HUES6 (cell line): Measurements from ENCODE around the gene FBXO33.

Source experiments
- H3K27ac ChIP-seq: 2 replicates; pipeline ENCODE4 v1.7.0; 2013; ENCODE audit warnings: low read depth, mild to moderate bottlenecking, low read length, inconsistent platforms
- H3K27me3 ChIP-seq: 2 replicates; pipeline ENCODE4 v1.6.1; 2013; ENCODE audit warnings: low read length; ENCODE audit not compliant: control insufficient read depth, insufficient read depth
- H3K36me3 ChIP-seq: 2 replicates; pipeline ENCODE4 v1.6.1; 2013; ENCODE audit warnings: low read length; ENCODE audit not compliant: control insufficient read depth, insufficient read depth
- H3K4me1 ChIP-seq: 2 replicates; pipeline ENCODE4 v1.6.1; 2013; ENCODE audit warnings: low read length; ENCODE audit not compliant: control insufficient read depth, insufficient read depth
- H3K4me3 ChIP-seq: 2 replicates; pipeline ENCODE4 v1.5.1; 2013; ENCODE audit warnings: low read depth, low read length
- H3K9ac ChIP-seq: one replicate; pipeline ENCODE4 v1.6.1; 2013; ENCODE audit warnings: mild to moderate bottlenecking, low read length
- H3K9me3 ChIP-seq: 2 replicates; pipeline ENCODE4 v1.6.1; 2013; ENCODE audit warnings: low read depth, low read length; ENCODE audit not compliant: control insufficient read depth, insufficient read depth

Gene FBXO33

DNA sequence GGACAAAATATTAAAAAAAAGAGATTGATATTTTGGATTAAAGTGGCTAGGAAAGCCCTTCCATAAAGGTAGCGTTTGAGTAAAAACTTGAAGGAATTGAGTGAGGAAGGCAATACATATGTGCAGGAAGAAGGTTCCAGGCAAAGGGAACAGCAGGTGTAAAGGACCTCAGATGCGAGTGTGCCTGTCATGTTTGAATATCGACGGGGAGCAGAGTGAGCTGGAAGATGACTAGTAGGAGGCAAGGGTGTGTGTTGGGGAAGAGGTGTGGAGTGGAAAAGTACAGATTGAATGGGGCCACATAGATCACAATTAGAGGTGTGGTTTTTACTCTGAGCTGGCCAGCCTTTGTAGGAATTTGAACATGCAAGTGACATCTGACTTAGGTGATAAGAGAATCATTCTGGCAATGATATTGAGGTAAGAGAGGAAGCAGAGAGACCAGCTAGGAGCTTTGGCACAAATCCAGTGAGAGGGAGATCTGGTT lies 15.0 kb upstream of the FBXO33 start:
- Histone ChIP-seq H3K27ac (no peak overlapping the region), H3K4me3 (no peak overlapping the region), H3K27me3 (no peaks in the 10 kb centered on the region), H3K36me3 (no peaks in the 10 kb centered on the region), H3K9me3 (no peaks in the 10 kb centered on the region), H3K4me1 (no peaks in the 10 kb centered on the region), H3K9ac (no peak overlapping the region)

DNA sequence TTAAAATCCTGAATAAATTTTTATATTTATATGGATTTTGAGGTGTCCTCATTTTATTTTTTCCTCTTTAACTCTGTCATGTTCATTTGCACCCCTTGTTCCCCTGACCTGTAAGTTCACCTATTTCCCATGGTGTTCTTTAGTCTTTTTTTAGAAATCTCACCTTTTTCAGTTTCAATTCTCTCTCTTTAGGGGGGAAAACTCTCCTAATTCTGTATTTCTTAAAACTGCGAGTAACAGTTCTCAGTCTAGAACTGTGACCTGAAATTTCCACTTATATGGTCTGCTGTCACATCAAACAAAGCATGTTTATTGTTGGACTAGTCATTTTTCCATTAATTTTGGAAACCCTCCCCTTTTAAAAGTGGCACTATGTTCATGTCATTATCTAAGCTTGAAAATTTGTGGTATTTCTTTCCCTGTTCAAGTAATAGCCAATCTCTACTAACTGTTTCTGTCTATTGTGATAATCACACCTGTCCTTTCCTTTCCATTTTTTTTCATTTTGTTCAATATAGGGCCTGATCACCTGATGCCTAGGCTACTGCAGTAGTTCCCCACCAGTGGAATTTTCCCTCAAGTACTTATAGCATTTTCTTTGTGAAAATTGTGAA lies 14.0 kb upstream of the FBXO33 start:
- no peak overlapping the region for H3K4me3 ChIP-seq
- H3K9ac ChIP-seq: no peak overlapping the region
- H3K36me3 ChIP-seq: no peaks in the 10 kb centered on the region
- no peak overlapping the region for H3K27ac ChIP-seq
- H3K4me1 ChIP-seq: no peaks in the 10 kb centered on the region
- H3K9me3 ChIP-seq: peaks cover 2% of the 10 kb centered on the region; the same call in 1 of the 2 replicates
- no peaks in the 10 kb centered on the region for H3K27me3 ChIP-seq

DNA sequence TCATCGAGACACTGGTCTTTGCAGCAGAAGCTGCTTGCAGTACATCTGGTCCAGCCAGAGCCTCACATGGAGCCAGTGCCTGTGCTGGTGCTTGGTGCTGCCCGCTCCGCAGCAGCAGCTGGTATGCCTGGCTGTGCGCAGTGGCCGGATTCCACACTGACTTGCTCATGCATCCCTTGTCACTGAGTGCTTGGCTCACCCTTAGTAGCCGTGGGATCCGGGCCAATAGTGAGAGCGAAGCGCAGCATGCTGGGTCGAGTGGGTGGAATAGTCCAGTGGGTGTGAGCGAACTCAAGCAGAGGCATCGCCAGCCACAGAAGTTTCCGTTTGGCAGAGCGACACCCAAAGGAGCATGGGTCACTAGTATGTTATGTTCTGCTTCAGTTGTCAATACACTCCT lies 10.1 kb upstream of the FBXO33 start:
- Histone ChIP-seq H3K27ac (no peak overlapping the region), H3K9me3 (peaks cover 6% of the 10 kb centered on the region), H3K4me3 (no peak overlapping the region), H3K9ac (no peak overlapping the region), H3K27me3 (no peaks in the 10 kb centered on the region), H3K4me1 (no peaks in the 10 kb centered on the region), H3K36me3 (no peaks in the 10 kb centered on the region)

DNA sequence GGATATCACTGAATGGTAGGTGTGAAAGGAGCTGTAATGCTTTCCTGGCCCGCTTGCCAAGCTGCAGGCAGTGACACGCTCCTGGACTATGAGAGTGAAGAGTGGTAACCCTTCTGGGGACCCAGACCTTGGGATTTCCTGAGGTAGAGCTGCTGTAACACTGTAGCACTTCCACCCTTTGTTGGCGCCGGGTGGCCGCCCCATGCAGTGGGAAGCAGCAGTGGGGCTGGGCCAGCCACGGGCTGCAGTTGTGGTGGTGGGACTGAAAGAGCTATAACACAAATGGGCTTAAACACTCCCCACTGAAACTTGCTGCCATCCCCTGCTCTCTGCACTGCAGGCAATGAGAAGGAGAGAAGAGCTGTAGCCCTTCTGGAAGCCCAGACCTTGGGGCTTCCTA lies 9.6 kb upstream of the FBXO33 start:
- Histone ChIP-seq H3K27me3 (no peaks in the 10 kb centered on the region), H3K27ac (no peak overlapping the region), H3K4me3 (no peak overlapping the region)

DNA sequence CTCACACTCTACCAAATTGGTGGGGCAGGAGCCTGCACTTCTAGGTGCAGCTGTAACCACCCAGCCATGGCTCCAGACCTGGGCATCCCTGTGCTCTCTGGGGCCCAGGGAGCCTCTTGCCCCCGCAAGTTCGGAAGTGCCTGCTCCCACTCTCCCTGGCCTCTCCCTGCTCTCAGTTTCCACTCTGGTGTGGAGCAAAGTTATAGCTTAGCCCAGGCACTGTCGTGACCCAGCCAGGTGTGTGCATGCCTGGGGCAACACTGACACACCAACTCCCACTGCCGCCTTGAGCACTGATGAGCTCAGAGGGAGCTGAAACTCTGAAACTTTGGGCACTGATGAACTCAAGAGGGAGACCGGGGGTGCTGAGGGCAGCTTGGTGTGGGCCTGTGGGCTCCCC lies 8.7 kb upstream of the FBXO33 start:
- Histone ChIP-seq H3K9ac (no peak overlapping the region), H3K27me3 (no peaks in the 10 kb centered on the region), H3K4me1 (no peaks in the 10 kb centered on the region), H3K36me3 (no peaks in the 10 kb centered on the region), H3K4me3 (no peak overlapping the region), H3K27ac (no peak overlapping the region), H3K9me3 (peaks cover 6% of the 10 kb centered on the region)

More for the DNA sequence above, 9.6 kb upstream of the FBXO33 start:
- H3K9me3 ChIP-seq: peaks cover 6% of the 10 kb centered on the region
- H3K9ac ChIP-seq: no peak overlapping the region
- no peaks in the 10 kb centered on the region for H3K4me1 ChIP-seq
- H3K36me3 ChIP-seq: no peaks in the 10 kb centered on the region

DNA sequence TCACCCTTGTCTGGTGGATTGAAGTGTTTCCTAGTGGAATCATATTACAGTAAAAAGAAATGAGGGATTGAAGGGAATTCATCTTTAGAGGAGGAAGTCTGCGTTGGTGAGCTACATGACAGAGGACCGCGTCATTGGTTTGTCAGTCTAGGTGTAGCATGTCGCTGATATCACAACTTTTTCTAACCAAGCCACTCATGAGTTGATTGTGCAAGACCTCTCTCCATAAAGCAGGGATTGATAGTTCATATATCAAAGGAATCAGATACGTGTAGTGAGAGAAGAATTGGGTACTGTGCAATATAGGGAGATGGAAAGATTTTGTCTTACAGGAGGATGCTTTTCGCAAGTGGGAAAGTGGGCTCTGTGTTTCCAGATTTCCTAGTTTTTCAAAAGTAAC lies 3.0 kb upstream of the FBXO33 start:
- Histone ChIP-seq H3K4me1 (peaks cover 2% of the 10 kb centered on the region), H3K27me3 (no peaks in the 10 kb centered on the region), H3K9me3 (no peaks in the 10 kb centered on the region), H3K36me3 (no peaks in the 10 kb centered on the region), H3K9ac (no peak overlapping the region), H3K4me3 (no peak overlapping the region), H3K27ac (no peak overlapping the region)

DNA sequence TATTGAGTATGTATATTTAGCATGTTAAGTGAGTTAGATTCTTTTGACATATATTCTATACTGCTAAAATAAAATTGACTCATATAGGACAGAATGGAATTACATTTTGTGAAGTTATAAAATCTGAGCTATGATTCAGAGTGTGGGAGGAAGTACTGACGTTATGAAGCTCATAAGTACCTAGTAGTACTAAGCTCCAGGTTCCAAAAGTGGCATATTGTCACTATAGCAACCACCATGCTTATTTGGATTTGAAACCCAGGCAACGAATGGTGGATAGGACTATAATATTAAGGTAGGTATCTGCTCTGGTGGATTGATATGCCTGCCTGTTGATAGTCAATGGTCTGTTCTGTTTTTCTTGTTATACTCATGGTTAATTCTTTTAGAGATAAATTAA lies 2.2 kb upstream of the FBXO33 start:
- no peak overlapping the region for H3K27ac ChIP-seq
- H3K4me1 ChIP-seq: peaks cover 2% of the 10 kb centered on the region
- H3K27me3 ChIP-seq: no peaks in the 10 kb centered on the region
- no peak overlapping the region for H3K4me3 ChIP-seq
- H3K36me3 ChIP-seq: no peaks in the 10 kb centered on the region
- no peak overlapping the region for H3K9ac ChIP-seq
- no peaks in the 10 kb centered on the region for H3K9me3 ChIP-seq

DNA sequence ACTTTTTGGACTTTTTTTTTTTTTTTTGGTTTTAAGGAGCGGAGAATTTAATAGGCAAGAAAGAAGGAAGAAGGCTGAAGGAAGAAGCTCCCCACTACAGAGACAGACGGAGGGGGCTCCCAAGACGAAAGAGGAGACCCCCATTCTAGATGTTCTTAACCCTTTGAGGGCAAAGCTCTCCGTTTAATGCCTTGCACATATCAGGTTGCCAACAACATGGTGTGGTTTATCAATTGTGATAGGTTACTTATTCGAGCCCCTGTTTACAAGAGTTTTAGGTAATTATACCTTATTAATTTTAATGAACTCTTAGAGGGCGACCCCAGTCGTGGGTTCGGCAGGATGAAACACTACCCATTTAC lies 1.2 kb upstream of the FBXO33 start:
- Histone ChIP-seq H3K9ac (peak overlapping the region; percentile 85), H3K27ac (no peak overlapping the region), H3K4me1 (peaks cover 2% of the 10 kb centered on the region)

DNA sequence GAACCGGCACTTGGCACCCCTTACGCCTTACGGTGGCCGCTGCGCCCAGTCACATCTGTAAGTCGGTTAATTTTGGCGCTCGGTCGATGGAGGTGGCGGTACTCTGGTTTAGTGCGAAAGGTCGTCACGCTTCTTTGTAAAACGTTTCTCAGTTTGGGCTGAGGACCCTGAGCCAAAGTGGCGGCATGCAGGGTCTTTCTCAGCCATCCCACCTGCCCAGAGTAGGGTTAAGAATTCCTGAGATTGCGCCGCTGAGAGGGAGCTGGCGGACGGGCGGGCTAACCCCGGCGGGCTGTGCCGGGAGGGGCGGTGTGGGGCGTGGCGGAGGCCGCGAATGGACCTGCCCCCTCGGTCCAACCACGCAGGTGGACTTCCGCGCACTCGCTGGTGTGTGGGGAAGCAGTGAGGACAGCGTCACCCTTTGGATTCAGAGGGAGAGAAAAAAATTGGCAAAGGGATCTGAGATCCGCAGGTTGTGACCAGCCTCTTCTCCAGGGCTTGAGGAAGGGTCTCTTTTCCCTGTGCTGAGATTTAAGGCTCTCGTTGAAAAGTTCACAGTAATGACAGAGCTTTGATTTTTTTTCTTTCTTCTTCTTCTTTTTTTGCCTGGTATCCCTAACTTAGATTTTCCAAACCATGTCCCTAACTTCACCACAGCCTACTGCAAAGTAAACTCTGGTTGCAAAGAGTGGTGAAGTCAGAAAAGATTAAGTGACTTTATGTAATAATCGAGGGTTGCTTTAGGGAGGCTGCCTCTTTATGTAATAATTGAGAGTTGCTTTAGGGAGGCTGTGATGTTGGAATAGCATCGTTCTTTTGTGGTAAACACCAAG lies 602 bp upstream of the FBXO33 start:
- Histone ChIP-seq H3K4me1 (peaks cover 2% of the 10 kb centered on the region), H3K36me3 (no peaks in the 10 kb centered on the region), H3K9ac (peak overlapping the region; percentile 85), H3K27me3 (no peaks in the 10 kb centered on the region), H3K4me3 (peak overlapping the region; percentile 97), H3K9me3 (no peaks in the 10 kb centered on the region), H3K27ac (peak overlapping the region; percentile 62; the same call in 1 of the 2 replicates)

More for the DNA sequence above, 1.2 kb upstream of the FBXO33 start:
- H3K4me3 ChIP-seq: peak overlapping the region; percentile 97
- H3K9me3 ChIP-seq: no peaks in the 10 kb centered on the region
- no peaks in the 10 kb centered on the region for H3K36me3 ChIP-seq
- no peaks in the 10 kb centered on the region for H3K27me3 ChIP-seq

DNA sequence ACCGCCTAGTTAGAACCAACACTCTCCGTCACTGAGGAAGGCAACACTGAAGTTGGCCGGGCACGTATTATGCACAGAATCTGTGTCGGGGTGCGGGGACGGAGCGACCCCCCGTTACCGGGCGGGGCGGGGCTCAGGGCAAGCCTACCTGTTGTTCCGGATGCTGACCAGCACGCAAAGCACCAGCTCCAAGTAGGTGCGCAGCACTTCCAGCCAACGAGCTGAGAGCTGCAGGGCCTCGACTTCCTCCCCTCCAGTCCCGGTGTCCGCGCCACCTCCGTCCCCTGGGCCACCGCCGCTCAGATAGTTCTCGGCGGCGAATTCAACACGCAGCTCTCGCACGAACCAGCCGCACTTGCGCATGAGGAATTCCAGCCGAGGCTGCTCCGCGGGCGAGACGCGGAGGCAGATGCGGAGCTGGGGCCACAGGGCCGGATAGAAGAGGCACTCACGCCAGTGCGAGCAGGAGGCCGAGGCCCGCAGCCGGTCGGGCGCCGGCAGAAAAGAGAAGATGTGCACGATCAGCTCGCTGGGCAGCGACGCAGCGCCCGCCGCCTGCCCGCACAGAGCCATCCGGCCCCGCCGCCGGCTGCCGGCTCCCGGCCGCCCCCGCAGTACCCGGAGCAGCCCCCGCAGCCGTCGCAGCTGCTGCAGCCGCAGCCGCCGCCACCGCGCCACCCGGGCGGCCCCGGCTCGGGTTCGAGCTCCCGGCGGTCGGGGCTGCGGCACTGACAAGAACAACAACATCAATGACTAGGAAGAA lies 636 bp downstream of the FBXO33 start:
- peak overlapping the region; percentile 100 for H3K9ac ChIP-seq
- no peaks in the 10 kb centered on the region for H3K27me3 ChIP-seq
- H3K4me3 ChIP-seq: peak overlapping the region; percentile 97
- peaks cover 5% of the 10 kb centered on the region for H3K4me1 ChIP-seq
- peak overlapping the region; percentile 100 for H3K27ac ChIP-seq
- no peaks in the 10 kb centered on the region for H3K9me3 ChIP-seq
- no peaks in the 10 kb centered on the region for H3K36me3 ChIP-seq
